Endometrium (tissue), 2 donors: ENCODE data around the gene SMIM21.

Source experiments
- FAIRE-seq: peaks from 2 replicates; lab custom pipeline; 2012; peaks lifted over from hg19 to GRCh38; lab: Jason Lieb, UNC
- donor health status: control.
- donor health status: control.

The SMIM21 gene

DNA sequence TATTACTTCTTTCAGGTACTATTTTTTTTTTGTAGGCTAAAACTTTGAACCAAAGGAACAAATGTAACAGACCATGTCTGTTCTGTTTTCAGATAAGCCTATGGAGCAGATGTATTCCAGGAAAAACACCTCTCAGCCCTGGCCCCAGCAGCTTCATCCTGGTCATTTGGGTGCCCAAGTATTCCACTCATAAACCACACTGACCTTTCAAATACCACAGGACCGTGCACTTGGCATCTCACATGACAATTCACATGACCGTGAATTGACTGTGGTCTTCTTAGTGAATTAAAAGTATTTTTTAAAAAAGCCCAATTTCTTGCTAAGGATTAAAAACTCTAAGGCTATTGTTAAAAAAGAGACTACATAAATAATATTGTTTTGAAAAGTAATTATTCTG, 50.2 kb downstream of the SMIM21 start:
- FAIRE-seq = no peak

DNA sequence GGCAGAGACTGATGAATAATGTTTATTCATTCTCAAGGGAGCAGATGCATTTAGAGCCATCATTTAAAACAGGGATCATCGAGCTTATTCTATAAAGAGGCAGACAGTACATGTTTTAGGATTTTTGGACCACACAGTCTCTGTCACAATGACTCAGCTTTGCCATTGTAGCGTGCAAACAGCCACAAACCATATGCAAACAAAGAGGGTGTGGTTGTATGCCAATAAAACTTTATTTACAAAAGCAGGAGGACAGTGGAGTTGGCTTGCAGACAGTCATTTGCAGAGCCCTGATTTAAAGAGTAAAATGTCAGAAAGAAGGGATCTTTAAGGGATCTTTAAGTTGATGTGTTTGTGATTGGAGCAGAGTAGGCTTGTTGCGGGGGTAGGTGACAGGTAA, 51.5 kb downstream of the SMIM21 start:
- FAIRE-seq = no peak

DNA sequence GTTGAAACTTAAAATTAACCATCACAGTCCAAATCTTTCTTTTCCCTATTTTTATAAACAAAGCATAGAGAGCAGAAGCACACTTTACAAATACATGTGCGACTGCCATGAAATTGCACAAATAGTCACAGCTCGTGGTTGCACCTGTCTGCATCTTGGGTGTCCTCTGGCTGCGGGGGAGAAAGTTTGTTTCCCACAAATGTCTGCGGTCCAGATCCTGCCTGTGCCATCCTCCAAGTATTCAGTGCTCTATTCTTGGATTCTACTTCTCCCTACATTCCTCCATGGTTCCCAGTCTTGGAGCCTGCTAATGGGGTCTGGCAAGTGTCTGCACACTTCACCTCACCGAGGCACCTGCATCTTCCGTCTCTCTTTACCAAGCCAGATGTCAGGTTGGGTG, 52.2 kb downstream of the SMIM21 start:
- no peak for FAIRE-seq

DNA sequence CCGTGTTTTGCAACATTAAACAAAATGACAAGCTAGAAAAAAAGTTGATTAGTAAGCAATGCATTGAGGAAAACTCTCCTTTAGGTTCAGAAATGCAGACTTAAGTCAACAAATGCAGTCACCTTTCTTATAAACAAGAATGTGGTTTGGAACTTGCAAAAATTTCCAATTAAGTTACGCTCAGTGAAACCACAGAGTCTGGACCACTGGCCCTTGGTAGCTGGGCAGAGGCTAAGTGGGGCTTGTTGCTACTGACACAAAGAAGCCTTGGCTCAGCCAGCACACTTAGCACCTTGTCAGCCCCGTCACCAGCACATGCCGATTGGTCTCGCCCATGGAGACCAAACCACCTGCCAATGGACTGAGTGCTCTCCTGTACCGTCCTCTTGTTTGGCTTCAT, 53.0 kb downstream of the SMIM21 start:
- FAIRE-seq = no peak

DNA sequence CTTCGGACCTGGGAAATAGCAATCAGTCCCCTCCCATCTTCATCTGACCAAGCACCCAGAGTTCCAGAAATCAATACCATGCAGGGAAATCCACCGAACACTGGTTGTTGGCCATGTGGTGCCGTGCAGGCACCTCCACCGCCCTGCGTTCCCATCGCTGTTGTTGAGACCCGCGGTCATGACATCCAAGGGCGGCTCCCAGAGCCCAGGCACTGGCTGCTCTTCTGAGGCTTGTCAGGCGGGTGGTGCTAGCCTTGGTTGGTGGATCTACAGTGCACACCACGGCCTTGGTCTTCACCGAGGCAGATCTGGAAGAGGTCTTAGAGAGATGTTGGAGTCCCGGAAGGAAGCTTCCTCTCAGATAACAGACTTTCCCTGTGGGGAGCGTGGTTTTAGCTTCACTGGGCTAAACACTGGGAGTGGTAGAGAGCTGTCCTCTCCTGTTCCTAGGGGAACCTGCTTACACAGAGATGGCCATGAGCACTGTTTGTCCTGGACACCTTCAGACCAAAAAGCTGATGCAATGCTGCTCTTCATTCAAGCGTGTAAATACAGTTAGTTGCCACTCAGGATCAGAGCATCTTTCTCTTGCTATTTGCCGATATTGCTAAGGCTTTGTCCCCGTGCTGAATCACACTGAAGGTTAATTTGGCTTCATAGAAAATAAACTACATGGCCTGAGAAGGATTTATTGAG, 58.3 kb downstream of the SMIM21 start:
- FAIRE-seq = no peak

DNA sequence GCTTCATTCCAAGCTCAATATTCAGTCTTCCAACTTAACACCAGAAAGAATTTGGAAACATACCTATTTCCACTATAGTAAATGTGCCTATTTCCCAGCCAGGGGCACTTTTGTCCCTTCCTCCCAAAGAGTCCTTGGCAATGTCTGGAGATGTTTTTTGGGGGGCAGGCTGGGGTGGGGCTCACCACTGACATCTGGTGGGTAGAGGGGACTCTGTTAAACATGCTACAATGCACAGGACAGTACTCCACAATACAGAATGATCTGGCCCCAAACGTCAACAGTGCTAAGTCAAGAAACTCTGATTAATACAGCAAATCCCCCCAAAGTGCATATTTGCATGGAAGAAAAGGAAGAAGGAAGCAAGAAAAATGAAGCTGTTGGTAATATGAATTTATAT, 61.7 kb downstream of the SMIM21 start:
- no peak for FAIRE-seq

DNA sequence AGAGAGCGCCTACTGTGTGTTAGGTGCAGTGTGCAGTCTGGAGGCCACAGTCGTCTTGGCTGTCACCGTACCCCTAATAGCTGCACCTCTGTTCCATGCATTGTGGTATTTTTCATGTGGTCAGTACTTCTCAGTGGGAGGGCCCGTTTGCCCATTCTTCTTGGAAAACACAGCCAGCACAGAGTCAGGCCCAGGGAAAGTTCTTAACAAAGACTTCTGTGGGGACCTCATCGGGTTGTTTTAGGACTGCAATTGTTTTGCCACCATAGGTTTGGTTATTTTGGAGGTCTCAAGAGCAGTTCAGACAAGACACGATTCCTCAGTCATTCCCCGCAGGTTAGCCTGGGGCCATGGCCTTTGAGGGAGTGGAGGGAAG, 62.3 kb downstream of the SMIM21 start:
- FAIRE-seq = no peak

DNA sequence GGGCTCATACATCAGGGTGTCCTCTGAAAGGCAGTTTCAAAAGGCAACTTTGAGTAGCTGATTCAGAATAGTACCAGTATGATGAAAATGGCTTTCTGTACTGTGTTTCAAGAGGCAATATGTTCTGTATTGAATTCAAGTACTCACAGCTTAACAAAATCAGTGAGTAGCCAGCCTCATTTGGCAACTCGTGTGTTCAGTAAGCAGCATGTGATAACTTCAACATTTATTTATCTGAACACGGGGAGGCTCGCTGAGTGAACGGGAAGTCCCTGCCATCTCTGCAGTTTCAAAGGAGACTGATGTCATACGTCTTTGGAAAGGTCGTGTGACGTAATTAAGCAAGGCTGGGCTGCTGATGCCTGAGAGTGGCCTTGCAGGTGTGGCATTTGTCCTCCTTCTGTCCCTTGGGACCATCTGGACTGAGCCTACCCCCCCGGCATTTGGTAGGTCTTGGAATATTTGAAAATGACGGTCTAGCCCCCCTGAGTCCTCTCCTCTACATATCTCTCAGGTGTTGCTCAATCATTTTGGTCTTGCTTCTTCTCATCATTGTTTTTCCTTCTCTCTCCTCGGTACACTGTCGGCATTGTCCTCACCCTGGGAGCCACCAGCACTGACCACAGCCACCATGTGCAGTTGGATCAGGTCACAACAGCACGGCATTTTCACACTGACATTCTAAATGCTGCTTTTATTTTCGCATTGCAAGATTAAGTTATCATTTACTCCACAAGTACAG, 62.8 kb downstream of the SMIM21 start:
- no peak for FAIRE-seq

DNA sequence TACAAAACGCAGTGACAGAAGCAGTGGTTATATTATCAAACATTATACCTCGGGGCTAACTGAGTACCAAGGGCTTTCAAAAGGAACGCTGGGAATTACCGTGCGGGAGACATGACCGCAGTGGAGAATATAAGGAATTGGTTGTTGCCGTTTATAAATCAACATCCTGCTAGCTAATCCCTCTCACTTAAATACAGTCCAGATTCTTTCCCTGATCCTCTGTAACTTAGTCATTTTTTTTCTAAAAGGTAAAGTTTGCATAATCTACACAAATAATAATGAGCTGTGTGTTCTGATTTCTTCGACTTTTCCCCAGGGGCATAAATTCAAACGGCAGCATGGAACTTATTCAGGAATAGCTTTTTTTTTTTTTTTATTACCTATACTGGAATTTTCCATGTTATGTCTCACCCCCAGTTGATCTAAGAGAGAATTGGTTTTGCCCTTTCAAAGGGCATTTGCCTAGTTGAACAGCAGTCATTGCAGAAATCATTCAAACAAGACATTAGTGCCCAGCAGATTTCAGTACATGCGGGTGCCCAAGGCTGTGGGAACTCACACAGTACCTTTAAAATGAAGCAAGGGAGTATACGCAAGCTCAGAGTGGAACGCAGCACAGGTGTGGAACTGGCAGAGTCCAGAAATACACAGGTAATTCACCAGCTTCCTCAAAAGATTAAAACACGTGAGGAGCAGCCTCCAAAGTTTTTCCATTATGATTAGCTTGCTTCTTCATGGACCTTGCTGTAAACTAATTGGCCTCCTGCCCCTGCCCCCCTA, 63.9 kb downstream of the SMIM21 start:
- no peak for FAIRE-seq

DNA sequence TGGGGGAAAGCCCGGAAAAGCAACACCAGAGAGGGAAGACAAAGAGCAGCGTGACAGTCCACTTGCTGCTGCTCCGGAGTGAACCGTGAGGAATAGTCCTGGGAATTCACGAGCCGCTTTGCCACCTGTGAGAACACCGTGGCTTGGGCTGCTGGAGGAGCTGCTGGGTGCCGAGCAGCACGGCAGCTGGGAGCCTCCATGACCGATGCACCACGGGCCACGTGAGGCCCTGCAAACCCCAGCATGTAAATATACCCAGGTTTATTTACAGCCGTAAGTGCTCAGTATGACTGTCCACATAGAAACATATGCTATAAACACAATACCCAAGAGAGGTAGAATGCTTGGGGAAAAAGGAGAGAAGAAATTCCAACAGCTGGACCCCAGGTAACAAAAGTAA, 65.1 kb downstream of the SMIM21 start:
- FAIRE-seq = no peak

DNA sequence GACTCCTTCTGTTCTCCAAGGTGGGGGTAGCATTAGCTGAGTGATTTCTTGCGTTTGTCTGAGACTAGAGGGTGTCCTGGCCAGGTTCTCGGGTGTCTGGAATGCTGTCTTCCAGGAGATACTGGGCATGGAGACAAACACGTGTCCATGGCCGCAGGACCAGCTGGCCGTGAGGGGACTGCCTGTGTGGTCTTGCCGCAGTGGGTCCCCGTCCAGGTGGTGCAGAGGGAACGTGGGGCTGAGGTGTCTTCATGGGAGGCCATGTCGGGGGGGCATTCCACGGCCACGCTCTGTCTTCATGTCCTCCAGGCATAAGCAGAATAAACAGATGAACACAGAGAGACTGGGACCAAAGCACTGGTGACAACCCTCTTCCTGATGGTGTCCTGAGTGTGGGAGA, 66.6 kb downstream of the SMIM21 start:
- no peak for FAIRE-seq

DNA sequence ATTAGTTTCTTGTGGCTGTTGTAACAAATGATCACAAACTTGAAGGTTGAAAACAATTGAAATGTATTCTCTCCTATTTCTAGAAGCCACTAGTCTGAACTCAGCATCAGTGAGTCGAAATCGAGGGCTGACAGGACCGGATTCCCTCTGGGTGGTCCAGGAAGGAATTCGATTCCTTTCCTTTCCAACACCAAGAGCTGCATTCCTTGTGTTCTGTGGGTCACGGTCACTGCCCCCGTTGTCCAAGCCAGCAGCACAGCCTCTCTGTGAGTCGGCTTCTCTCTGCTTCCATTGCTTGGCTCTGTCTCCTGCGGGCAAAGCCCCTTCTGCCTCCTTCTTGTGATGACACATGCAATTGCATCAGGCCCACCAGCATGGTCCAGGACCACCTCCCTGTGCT, 67.3 kb downstream of the SMIM21 start:
- FAIRE-seq = no peak
